Brain microvascular endothelial cell (primary cell): ENCODE results near the gene MAPK10.
"Not testable (repeated sequence)": the region's sequence is repeated elsewhere in the genome, so short reads cannot be mapped to it uniquely, and the experiment has no call there.

Experiments
- DNase-seq: peaks from one replicate; pipeline ENCODE4 v3.0.0-alpha.2; 2020
- H3K27ac ChIP-seq: fragments of 250-450 bp; sonication (Bioruptor Pico); 2 replicates; pipeline ENCODE4 v1.5.1; 2020; ENCODE audit warnings: mild to moderate bottlenecking, moderate library complexity
- H3K27me3 ChIP-seq: fragments of 250-450 bp; sonication (Bioruptor Pico); replicated peaks from 2 replicates; pipeline ENCODE4 v1.5.1; 2020; ENCODE audit warnings: mild to moderate bottlenecking
- H3K36me3 ChIP-seq: fragments of 250-450 bp; sonication (Bioruptor Pico); replicated peaks from 2 replicates; pipeline ENCODE4 v1.5.1; 2020; ENCODE audit warnings: mild to moderate bottlenecking
- H3K4me3 ChIP-seq: 2 replicates; pipeline ENCODE4 v1.5.1; 2011; ENCODE audit warnings: low read depth, mild to moderate bottlenecking, control low read depth, low read length, moderate library complexity
- in situ Hi-C: cut with HindIII; loops from 2 replicates; pipeline ENCODE4 v1.10.0; 2017; ENCODE audit warnings: low sequenced_read_pairs, low pct_ligation_motif_present
- TF ChIP-seq, protein P1 (sequence below): IDR thresholded peaks from 2 replicates; pipeline ENCODE4 v1.5.1; 2011; ENCODE audit warnings: low read depth, mild to moderate bottlenecking, moderate library complexity, low read length, control low read depth, inconsistent platforms; ENCODE audit errors: missing control alignments

MAPK10 gene

DNA sequence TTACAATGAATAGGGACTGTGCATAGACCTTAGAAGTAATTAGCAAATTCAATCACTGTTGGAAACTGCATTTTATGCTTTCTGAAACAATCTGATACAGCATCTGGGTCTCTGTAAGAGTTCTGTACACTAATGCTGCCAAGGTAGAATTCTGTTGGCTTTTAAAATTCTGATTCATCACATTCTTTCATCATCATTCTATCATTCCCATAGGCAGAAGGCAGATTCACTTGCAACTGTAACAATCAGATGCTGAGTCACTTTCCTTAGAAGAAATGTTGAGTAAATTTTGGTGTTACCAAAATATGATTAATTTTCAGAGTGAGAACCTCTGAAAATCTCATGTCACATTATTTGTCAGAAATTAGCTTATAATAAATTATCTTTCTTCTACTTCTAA is 267.2 kb downstream of the MAPK10 start:
- peak; percentile 42 for DNase-seq
- Histone ChIP-seq H3K4me3 (no peak overlapping the region), H3K27me3 (no peaks in the 10 kb centered on the region), H3K36me3 (no peaks in the 10 kb centered on the region), H3K27ac (peak overlapping the region; percentile 35)
- TF ChIP-seq, protein P1, sequence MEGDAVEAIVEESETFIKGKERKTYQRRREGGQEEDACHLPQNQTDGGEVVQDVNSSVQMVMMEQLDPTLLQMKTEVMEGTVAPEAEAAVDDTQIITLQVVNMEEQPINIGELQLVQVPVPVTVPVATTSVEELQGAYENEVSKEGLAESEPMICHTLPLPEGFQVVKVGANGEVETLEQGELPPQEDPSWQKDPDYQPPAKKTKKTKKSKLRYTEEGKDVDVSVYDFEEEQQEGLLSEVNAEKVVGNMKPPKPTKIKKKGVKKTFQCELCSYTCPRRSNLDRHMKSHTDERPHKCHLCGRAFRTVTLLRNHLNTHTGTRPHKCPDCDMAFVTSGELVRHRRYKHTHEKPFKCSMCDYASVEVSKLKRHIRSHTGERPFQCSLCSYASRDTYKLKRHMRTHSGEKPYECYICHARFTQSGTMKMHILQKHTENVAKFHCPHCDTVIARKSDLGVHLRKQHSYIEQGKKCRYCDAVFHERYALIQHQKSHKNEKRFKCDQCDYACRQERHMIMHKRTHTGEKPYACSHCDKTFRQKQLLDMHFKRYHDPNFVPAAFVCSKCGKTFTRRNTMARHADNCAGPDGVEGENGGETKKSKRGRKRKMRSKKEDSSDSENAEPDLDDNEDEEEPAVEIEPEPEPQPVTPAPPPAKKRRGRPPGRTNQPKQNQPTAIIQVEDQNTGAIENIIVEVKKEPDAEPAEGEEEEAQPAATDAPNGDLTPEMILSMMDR: no peak
- in situ Hi-C loops: no loop called here

DNA sequence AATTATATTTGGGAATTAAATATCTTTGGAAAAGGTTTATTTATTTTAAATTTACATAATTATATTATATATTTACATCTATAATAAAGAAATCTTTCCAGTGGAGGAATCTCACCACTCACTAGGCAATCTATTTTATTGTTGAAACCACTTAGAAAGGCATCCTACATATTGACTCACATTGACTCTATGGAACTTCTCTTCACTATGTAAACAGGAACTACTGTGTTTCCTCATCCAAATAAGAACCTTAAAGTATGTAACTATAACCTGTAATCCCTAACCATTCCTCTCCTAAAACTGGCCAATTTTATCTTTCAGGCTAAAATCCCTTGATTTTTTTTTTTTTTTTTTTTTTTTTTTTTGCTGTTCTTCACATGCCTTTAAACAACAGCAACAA is 268.7 kb downstream of the MAPK10 start:
- Histone ChIP-seq H3K4me3 (no peak overlapping the region), H3K27me3 (no peaks in the 10 kb centered on the region), H3K27ac (no peak overlapping the region), H3K36me3 (no peaks in the 10 kb centered on the region)
- in situ Hi-C loops: no loop called here
- TF ChIP-seq, protein P1: no peak
- DNase-seq: no peak

DNA sequence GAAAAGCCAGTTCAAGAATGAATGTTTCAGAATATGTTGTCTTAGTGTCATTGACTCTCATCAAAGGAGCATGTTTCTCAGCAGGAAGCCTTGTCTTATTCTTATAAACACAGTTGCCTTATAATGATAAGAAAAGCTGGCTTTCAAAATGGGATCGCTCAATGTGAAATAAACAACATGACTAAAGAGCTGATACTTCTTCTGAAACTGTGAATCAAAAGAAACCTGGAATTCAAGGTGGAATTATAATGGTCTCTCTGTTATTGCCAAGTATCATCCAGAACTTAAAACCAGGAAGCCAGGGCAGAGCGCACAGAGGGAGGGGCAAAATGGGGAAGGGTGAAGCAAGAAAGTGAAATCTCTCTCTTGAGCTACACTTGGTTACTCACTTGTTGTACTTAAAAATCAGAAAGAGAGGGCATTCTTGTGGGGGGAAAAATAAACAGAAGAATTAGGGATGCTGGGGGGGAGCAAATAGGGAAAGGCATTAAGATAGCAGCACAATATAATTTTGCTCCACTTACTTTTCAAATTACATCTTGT is 270.0 kb downstream of the MAPK10 start:
- DNase-seq: no peak
- TF ChIP-seq, protein P1: no peak
- in situ Hi-C loops: no loop called here
- H3K36me3 ChIP-seq: no peaks in the 10 kb centered on the region
- H3K27me3 ChIP-seq: no peaks in the 10 kb centered on the region
- no peak overlapping the region for H3K4me3 ChIP-seq
- no peak overlapping the region for H3K27ac ChIP-seq

DNA sequence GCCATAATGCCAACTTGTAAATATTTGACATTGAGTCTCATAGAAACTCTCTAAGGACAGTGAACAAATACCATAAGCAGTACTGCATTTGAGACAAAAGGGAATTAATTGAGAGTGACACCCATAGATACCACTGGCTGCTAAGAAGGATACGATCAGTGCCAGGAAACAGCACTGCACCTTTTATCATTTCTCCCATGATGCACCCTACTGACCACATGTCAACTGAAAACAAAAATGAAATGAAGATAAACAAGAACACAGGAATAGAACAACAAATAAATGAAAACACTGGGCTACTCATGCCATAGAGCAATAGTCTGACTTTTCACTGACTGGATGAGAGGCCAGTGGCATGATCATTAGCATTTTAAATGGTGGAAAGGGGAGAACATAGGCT is 270.8 kb downstream of the MAPK10 start:
- in situ Hi-C loops: no loop called here
- DNase-seq: no peak
- TF ChIP-seq, protein P1: no peak
- H3K36me3 ChIP-seq: no peaks in the 10 kb centered on the region
- H3K4me3 ChIP-seq: no peak overlapping the region
- H3K27ac ChIP-seq: no peak overlapping the region
- no peaks in the 10 kb centered on the region for H3K27me3 ChIP-seq

DNA sequence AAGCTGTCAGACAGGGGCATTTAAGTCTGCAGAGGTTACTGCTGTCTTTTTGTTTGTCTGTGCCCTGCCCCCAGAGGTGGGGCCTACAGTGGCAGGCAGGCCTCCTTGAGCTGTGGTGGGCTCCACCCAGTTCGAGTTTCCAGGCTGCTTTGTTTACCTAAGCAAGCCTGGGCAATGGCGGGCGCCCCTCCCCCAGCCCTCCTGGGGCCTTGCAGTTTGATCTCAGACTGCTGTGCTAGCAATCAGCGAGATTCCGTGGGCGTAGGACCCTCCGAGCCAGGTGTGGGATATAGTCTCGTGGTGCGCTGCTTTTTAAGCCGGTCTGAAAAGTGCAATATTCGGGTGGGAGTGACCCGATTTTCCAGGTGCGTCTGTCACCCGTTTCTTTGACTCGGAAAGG is 284.1 kb downstream of the MAPK10 start:
- H3K4me3 ChIP-seq, H3K27me3 ChIP-seq, H3K27ac ChIP-seq, DNase-seq, in situ Hi-C loops, H3K36me3 ChIP-seq: not testable (repeated sequence)

DNA sequence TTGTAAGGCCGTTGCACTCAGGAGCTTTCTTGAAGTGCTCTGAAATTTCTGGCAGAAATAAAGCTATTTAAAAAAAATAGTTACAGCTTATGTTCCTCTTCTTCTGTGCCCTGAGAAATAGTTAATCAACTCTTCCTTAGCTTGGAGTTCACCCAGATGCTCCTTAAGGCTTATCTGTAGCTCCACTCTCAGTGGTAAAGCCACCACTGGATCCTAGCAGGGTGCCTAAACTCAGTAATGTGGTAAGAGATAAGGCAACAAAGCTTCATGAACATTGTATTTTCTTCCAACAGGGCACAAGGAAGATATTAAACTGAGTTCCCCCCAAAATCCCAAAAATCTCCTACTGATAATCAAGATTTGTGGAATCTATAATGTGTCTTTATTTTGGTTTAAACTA is 299.5 kb downstream of the MAPK10 start:
- TF ChIP-seq, protein P1: no peak
- Histone ChIP-seq H3K4me3 (no peak overlapping the region), H3K27me3 (no peaks in the 10 kb centered on the region), H3K36me3 (no peaks in the 10 kb centered on the region), H3K27ac (no peak overlapping the region)
- in situ Hi-C loops: no loop called here
- no peak for DNase-seq
